LNCaP clone FGC (cell line): Measurements from ENCODE around the gene SLC5A10.
"Not testable (repeated sequence)": the region's sequence is repeated elsewhere in the genome, so short reads cannot be mapped to it uniquely, and the experiment has no call there.

ENCODE experiments used
- DNase-seq: peaks from one replicate; pipeline ENCODE4 v3.0.0-alpha.2; 2011; ENCODE audit warnings: low read depth
- H3K4me3 ChIP-seq: 2 replicates; pipeline ENCODE4 v1.5.1; 2011; ENCODE audit warnings: mild to moderate bottlenecking, low read depth, low read length, control low read depth
- CTCF ChIP-seq: IDR thresholded peaks from 2 replicates; pipeline ENCODE4 v1.5.1; 2012; ENCODE audit warnings: mild to moderate bottlenecking; ENCODE audit not compliant: control insufficient read depth, insufficient read depth; ENCODE audit errors: extremely low read depth

Gene SLC5A10

GRCh38 chr17:18917506-18918032 lies 34.4 kb upstream of the SLC5A10 start:
- TF ChIP-seq CTCF, result no peak
- no peak for DNase-seq
- no peak overlapping the region for H3K4me3 ChIP-seq

GRCh38 chr17:18919963-18920362 lies 32.0 kb upstream of the SLC5A10 start:
- H3K4me3 ChIP-seq, result no peak overlapping the region
- no peak for TF ChIP-seq CTCF
- DNase-seq, result no peak

GRCh38 chr17:18920911-18921441 lies 31.0 kb upstream of the SLC5A10 start:
- no peak for TF ChIP-seq CTCF
- H3K4me3 ChIP-seq, result no peak overlapping the region
- DNase-seq, result no peak

GRCh38 chr17:18921485-18921884 lies 30.5 kb upstream of the SLC5A10 start:
- H3K4me3 ChIP-seq, result no peak overlapping the region
- DNase-seq, result no peak
- TF ChIP-seq CTCF, result no peak

- no peak overlapping the region for H3K4me3 ChIP-seq
- no peak for TF ChIP-seq CTCF
- no peak for DNase-seq
These were observed 30.0 kb upstream of the SLC5A10 start for GRCh38 chr17:18921912-18922451.

- not testable (repeated sequence) for H3K4me3 ChIP-seq
These were observed 29.4 kb upstream of the SLC5A10 start for GRCh38 chr17:18922596-18922995.

GRCh38 chr17:18925187-18925586 lies 26.8 kb upstream of the SLC5A10 start:
- H3K4me3 ChIP-seq, result no peak overlapping the region
- no peak for DNase-seq
- no peak for TF ChIP-seq CTCF

More at GRCh38 chr17:18922596-18922995, 29.4 kb upstream of the SLC5A10 start:
- DNase-seq, result not testable (repeated sequence)
